ENCODE results near the gene COL1A2.

The COL1A2 gene

DNA sequence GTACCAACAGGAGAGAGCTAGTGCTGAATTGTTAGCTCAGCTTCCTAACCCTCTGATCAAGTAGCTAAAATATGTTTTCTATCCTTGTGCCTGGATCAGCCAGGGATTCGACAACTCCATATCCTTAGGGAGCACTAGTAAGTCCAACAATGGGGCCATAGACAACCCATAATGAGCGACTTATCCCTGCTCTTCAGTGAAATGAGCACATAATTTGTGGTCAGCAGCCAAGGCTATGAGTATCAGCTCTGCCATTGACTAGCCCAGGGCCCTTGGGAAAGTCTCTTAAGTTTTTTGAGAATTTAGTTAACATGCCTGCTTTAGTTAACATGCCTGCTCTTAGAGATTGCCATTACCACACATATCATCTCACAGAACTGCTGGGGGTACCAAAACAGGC lies 39.3 kb downstream of the COL1A2 start:
- DNase-seq (ENCODE audit: low read depth, low spot score), result no peak

DNA sequence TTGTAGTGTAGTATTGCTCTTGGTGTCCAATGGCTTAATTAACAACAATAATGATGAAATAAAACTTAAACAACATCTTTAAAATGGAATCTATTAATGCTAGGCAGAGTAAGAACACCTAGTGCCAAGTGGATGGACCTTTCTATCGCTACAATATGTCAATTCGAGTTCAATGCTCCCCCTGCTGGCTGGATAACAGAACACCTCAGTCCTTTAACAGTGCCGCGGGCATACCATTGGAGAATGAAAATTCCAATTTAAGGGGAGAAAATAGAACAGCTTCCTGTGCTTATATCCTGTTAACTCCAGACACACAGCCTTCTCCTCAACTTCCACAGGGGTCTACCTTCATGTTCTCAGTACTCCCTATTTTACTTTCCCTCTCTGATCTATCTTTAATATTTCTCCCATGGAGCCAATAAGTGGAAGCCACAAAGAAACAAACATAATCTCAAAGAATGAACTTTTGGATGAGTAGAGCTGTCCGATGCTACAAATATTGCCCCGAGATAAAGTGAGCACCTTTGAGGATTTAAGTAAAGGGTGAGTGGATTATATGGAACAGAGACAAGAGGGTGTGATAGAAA lies 41.4 kb downstream of the COL1A2 start:
- no peak for DNase-seq (ENCODE audit: low read depth, low spot score)

- DNase-seq (ENCODE audit: low read depth, low spot score), result no peak
Measured at GRCh38 chr7:94436700-94437099, 42.0 kb downstream of the COL1A2 start.

GRCh38 chr7:94439893-94440381 lies 45.2 kb downstream of the COL1A2 start:
- no peak for DNase-seq (ENCODE audit: low read depth, low spot score)

DNA sequence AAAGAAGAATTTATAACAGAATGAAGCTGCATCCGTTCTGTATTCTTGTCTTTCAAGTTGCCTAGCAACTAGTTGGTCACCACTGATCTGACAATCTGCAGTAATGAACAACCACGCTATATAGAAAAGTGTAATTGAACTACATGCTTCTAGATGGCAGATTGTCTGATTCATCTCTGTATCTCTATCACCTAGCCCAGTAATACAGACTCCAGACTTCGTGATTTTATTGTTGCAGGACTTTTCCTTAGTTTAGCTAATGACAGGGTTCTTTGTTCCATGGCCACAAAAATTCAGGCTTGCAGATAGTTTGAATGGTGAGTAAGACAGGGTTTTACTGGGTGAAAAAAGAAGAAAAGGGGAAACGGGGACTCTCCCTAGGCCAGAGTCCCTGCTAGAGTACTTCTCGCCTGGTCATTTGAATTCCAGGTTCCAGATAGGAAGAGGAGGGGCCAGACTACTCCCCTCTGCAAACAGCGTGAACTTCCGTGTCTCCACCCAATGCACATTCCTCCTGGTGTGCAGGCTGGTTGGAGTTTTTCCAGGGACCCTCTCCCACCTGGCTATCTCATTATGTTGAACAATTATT lies 45.9 kb downstream of the COL1A2 start:
- no peak for DNase-seq (ENCODE audit: low read depth, low spot score)

GRCh38 chr7:94441138-94441537 lies 46.4 kb downstream of the COL1A2 start:
- DNase-seq (ENCODE audit: low read depth, low spot score), result no peak

DNA sequence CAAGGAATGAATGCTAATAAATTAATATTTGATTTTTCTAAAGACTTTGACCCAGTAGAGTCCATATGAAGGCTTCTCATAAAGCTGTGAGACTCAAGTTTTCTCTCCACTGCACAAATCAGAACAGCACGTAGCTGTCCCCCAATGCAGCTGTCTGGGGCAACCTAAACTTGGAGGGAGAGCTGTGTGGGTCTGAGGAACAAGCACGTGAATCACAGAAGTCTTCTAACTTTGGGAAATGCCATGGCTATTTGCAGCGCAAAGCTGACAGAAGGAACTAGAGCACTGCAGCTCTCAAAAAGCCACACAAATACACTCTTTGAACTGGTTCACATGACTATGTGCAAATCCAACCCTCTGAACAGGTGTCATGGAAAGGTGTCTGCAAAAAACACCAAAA lies 47.9 kb downstream of the COL1A2 start:
- DNase-seq (ENCODE audit: low read depth, low spot score), result no peak

DNA sequence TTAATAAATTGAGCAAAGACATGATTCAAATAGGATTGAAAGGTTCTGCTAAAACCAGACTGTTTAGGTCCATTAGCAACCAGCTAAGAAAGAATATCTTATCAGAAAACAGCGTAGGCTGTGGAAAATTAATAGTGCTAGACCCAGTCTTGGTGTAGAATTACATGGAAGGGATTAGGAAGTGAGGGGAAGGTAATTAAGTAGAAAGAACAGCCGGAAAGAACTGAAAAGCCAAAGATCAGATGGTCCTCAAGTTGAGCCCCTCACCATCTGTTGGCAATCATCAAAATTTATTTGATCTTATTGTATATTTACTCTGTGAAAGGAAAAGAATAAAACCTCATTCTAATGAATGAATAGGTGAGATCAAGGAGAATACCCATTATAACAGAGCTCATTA lies 50.1 kb downstream of the COL1A2 start:
- no peak for DNase-seq (ENCODE audit: low read depth, low spot score)

DNA sequence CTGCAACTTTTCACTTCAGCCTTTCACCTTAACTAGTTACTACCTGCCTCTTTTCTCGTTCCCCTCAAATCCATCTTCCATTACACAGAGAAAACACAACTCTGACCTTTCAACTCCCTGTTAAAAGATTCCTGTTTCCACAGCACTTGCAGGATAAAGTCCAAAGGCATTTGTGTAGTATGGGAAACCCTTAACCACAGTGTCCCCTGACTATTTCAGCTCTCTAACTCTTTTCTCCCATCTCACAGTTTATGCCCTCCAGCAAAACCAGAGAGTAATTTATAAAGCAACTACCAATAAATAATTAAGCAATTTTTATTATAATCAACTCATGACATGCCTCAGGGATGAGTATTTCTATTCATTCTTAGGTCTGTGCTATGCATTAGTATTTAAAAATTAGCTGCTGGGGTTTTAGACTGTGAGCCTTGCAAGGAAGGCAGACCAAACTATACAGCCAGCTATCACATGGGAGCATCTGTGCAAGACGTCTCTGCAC lies 51.0 kb downstream of the COL1A2 start:
- no peak for DNase-seq (ENCODE audit: low read depth, low spot score)

- no peak for DNase-seq (ENCODE audit: low read depth, low spot score)
Measured at GRCh38 chr7:94446308-94446707, 51.6 kb downstream of the COL1A2 start.

- DNase-seq (ENCODE audit: low read depth, low spot score), result no peak
Measured at GRCh38 chr7:94449151-94449725, 54.5 kb downstream of the COL1A2 start.

DNA sequence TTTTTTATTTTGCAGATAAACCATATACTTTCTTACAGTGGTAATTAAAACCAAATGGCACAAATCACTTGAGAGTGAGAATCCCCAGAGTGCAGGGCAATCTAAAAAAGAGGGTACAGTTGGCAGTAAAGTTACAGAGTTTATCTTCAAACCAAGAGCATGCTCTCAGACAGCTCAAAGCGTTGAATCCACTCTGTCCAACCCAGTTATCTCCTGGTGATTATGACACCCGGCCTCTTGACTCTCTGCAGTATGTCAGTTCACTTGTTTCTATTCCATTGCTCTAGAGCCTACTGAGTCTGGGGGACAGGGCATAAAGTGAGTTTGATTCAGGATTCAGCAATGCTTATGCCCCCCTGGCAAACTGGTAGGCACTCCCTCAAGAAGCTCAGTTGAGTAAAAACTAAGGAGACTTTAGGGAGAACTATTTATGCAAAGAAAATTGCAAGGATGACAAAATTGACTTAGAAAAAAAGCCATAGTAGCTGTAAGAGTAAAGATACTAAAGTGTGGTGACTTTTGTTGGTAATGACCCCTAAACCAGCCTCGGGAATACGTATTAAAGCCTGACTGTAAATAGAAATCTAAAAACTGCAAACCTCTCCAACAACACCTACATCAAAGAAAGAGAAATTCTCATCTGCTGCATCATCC lies 55.5 kb downstream of the COL1A2 start:
- DNase-seq (ENCODE audit: low read depth, low spot score), result no peak

DNA sequence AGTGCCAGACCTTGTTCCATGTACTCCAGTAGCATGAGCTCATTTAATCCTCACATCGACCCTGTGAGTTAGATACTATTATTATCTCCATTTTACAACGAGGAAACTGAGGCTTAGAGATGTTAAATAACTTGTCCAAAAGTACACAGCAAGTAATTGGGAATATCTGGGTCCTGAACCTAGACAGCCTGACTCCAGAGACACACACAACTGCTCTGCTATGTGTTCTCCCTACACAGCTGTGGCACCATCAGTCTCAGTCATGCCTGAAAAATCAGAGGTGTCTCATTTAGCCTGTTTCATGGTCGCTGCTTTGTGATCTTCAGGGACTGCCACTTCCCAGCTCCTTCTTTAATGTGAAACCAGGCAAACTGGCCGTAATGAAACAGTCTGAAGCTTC lies 56.5 kb downstream of the COL1A2 start:
- no peak for DNase-seq (ENCODE audit: low read depth, low spot score)

DNA sequence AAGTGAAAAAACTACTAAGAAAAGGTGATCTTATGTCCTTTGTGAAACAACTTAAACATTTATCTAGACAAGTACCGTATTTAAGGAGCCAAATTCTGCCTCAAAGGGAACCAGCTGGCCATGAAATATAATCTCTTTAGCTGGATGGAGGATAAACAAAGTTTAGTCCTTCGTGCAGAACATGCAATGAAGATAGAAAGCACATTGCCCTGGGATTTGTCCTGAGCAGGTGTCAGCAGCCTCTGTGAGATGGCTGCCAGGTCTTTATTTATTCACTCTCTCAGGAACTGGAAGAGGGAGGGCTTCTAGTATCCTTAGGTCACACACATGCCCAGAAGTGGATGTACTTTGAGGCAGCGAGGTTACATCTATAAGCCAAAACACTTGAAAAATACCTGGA lies 57.5 kb downstream of the COL1A2 start:
- no peak for DNase-seq (ENCODE audit: low read depth, low spot score)

DNA sequence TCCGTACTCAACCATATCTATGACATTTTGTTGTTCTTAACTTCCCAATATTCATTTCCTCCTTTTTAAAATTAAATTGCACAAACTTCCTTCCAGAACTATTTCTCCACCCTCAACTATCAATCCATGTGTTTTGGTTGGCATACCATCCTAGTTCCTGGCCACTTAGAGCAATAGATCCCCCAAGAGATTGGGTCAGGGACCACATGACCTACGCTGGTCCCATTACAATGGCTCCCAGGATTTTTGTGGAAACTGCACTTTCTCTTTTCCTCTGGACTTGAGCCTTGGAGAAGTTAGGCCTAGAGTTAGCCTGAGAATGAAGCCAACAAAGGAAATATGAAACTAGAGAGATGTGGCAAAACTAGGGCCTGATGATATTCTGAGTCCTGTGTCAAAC lies 59.2 kb downstream of the COL1A2 start:
- DNase-seq (ENCODE audit: low read depth, low spot score), result no peak

DNA sequence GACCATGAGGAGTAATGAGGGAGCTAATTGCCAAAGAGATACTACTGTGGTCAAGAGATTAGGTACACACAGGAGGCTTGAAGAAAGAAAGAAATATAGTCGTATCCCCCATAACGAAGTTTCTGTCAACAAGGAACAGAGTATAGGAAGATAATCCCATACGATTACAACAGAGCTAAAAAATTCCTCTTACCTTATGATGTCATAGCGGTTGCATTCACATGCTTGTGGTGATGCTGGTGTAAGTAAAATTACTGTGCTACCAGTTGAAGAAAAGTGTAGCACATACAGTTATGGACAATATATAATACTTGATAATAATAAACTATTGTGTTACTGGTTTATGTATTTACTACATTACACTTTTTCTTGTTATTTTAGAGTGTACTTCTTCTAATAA lies 63.3 kb downstream of the COL1A2 start:
- no peak for DNase-seq (ENCODE audit: low read depth, low spot score)

DNA sequence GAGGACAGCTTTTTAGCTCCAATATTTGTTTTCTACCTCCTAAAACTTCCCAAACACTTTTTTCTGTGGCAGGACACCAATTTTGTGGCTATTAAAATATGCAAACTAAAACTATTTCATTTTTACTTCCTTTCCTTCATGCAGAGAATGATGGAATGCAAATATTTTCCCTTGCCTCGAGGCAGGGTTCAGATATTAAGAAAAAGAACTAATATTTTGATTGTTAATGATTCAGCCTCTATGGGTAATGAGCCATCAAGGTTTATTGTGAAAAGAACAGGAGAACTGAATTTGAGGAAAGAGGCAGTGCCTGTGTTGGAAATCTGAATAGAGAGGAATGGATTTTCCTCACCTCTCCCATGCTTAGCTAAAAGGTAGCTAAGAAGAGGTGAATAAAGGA lies 71.8 kb downstream of the COL1A2 start:
- no peak for DNase-seq (ENCODE audit: low read depth, low spot score)

GRCh38 chr7:94471604-94472003 lies 76.9 kb downstream of the COL1A2 start:
- DNase-seq (ENCODE audit: low read depth, low spot score), result no peak

DNA sequence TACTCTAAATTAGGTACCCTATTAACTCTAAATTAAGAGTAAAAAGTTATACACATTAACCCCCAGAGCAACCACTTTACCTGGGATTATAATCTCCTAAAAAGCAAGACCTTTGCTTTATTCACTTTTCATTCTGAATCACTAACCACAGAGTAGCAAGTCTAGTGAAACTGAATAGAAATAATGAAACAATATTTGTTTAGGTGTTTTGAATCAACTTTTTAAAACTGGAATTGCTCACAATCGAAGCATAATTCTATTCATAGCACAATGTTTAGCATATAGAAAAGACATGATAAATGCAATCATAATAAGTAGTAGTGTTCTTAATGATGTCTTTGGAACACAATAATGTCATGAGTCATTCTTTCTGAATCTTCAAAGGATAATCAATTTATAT lies 77.9 kb downstream of the COL1A2 start:
- no peak for DNase-seq (ENCODE audit: low read depth, low spot score)

DNA sequence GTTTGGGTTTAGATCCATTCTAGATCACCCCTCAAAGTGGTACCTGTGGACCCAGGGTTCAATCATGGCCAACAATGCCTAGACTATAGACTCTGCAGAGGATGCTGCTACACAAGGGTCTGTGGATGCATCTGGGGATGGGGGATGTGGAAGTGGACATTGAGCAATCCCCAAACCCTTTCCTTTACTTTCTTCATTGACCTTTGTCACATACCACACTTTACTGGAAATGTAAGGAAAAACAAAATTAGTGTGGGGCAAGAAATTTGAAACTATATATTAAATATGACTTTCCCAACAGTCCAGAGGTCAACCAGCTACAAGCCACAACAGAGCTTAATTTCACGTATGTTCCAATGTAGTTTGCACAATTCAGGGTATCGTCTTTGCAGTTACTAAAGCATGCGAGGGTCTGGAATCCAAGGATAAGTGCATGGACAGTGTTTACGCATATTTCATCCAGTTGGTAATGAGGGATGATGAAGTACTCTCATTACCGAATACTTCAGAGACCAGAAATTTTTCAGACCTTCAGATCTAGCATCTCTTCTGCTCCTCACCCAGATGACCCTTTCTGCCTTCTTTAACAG lies 81.7 kb downstream of the COL1A2 start:
- DNase-seq (ENCODE audit: low read depth, low spot score), result no peak

DNA sequence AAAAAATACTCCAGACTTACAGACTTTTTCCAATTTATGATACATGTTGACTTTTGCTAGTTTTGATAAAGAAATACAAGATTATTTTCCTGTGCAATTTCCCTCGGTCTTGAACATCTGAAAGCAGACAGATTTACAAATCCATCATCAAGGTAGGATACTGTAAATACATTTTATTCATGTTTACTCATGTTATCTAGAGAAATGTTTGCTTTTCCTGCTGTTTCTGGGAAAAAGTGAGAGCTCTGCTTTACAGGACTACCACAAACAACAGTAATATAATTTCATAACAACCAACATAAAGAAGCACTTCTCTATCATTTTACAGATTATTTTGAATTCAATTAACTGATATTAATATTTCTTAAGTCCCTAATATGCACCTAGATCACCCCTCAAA lies 83.2 kb downstream of the COL1A2 start:
- DNase-seq (ENCODE audit: low read depth, low spot score), result no peak

DNA sequence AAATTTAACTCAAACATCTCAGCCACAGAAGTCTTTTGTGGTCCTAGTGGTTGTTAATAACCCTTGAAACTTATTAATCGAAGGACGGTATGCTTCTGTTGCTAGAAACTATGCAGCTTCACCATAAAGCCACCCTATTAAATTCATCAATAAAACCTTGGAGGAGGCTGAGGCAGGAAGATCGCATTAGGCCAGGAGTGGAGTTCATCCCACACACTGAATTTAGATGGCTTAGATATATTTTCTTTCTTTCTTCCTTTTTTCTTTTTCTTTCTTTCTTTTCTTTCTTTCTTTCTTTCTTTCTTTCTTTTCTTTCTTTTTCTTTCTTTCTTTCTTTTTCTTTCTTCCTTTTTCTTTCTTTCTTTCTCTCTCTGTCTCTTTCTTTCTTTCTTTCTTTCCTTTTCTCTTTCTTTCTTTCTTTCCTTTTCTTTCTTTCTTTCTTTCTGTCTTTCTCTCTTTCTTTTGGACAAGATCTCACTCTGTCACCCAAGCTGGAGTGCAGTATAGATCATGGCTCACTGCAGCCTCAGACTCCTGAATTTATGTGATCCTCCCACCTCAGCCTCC lies 84.0 kb downstream of the COL1A2 start:
- no peak for DNase-seq (ENCODE audit: low read depth, low spot score)
